GM04504 (cell line): ENCODE results near the gene FAM20C.

Source experiments
- DNase-seq: peaks from one replicate; pipeline ENCODE4 v3.0.0-alpha.2; 2012; ENCODE audit warnings: low read depth

FAM20C gene

DNA sequence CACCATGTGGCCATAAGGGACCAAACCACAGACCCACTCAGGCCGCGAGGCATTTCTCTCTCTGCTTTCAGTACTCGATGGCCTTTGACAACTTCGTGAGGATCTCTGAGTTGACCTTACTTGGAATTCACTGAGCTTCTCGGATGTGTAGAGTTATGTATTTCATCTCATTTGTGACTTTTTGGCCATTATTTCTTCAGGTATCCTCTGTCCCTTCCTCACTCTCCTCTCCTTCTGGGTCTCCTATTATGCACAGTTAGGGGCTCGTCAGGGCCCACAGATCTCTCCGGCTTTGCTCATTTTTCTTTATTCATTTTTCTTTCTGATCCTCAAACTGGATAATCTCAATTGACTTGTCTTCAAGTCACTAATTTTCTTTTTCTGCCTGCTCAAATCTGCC is 81.0 kb downstream of the FAM20C start:
- DNase-seq: no peak

DNA sequence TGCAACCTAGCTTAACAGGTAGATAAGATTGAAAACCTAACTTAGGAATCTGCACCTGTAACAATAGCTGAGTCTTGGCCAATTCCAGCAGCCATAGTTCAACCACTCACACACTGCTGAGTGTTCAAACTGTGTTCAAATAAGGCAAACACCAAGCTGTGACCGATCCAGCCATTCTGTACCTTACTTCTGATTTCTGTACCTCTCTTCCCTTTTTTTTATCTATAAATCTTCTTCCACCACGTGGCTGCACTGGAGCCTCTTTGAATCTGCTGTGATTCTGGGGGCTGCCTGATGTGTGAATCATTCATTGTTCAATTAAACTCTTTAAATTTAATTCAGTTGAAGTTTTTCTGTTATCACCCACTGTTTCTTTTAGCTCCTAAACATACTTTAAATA is 81.9 kb downstream of the FAM20C start:
- DNase-seq: no peak

DNA sequence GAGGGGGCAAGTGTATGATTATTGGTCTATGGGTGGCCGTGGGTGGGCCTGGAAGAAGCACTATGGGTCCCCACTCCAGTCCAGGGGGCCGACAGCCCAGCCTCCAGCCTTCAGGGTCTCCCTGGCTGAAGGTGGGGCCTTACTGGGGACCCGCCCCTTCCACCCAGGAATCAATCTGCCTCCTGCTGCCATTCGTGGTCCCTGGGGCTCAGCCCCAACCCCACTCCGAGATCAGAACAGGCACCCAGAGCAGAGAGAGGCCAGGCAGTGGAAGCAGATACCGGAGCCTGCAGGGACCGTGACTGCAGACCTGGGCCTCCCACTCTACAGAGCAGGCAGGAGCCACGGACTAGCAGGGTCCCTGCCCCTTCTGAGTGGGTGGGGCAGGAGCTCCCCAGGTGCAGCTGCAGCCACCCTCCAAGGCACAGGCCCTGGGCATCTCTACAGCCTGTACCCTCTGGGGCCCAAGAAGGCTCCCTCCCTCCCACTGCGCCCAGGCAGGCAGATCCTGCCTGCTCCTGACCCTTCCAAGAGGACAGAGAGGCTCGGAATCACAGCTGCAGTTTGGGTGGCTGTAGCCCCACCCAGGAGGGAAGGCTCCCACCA is 84.0 kb downstream of the FAM20C start:
- no peak for DNase-seq

DNA sequence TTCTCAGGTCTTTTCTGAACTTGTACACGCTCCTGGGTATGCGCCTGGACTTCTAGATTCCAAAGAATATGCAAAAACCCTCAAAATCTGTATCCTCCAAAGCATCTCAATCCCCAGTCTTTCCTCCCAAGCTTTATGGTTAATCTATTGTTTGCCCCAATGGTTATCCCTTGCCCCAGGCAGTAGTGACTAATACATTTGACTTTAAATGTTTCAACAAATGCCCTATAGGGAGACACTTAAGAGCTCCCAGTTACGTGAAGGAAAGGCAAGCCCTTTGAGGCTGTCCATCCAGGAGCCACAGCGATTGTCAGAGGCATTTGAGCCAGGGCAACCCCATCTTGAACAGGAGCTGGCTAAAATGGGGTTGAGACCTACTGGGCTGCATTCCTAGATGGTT is 84.9 kb downstream of the FAM20C start:
- DNase-seq: no peak

DNA sequence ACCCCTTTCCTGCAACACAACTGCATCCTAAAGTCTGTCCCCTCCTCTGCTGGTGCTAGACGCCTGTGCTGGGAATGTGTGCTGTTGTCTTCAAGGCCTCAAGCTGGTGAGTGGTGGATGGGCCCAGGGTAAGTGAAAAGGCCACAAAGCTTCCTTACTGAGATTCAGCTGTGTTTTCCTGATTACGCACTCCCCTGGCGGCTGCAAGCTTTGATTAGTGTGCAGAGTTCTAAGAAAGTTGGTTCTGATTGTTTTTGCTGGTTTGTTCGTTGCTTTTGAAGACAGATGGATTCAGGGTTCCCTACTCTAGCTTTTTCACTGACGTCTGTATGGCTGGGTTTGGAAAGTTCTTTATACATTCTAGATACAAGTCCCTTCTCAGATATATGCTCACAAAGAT is 85.7 kb downstream of the FAM20C start:
- no peak for DNase-seq

DNA sequence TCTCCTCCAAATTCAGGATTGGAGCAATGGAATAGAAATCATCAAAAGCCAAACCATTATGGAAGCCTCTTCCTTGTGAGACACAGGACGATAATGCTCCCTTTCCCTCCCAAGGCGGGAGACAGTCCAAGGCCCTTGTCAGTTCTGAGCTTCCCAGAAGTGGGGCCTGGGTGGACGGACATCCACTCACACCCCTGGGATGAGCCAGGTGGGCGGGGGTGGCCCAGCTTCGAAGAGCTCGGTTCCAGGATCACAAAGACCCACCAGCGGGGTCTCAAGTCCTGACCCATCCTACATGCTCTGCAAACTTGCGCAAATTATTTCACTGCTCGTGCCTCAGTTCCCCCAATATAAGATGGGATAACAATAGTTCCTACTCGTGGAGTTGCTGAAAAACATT is 87.5 kb downstream of the FAM20C start:
- DNase-seq: no peak

DNA sequence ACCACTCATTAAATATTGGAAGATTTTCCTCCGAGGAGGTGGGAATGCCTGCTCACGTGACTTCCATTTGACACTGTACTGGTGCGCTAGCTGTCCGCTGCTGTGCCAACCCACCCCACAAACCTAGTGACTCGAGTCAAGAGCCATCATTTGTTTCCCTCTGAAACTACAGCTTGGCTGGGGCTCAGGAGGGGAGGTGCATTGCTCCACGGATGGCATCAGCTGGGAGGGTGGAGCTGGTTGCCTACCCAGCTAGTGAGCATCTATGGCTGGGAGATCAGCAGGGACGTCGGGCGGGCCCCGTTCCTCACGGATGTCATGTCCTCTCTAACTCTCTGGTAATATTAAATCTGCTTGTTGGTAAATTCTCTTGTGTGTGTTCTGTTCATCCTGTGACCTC is 88.1 kb downstream of the FAM20C start:
- DNase-seq: no peak

DNA sequence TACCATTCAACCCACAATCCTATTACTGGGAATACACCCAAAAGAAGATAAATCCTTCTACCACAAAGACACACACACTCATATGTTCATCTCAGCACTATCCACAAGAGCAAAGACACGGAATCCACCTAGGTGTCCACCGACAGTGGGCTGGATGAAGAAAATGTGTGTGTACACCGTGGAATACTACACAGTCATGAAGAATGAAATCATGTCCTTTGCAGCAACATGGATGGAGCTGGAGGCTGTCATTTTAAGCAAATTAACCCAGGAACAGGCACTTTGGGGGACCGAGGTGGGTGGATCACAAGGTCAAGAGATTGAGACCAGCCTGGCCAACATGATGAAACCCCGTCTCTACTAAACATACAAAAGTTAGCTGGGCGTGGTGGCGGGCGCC is 89.3 kb downstream of the FAM20C start:
- no peak for DNase-seq

DNA sequence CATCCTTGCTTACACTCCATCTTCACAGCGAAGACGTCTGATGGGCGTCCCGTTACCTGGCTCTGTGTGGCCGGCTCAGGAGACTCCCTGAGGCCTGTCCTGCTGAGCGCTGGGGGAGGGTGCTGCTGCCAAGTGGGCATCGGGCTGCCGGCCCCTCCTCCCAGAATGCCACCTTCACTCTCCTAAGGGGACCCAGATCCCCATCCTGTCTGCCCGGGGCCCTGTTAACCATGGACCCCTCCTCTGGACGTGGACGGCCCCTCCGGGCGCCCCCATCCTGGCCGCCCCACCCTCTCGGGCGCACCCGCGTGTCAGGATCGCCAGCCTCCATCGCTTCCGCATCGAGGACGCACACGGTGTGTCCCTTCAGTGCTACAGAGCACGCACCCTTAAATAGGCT is 90.2 kb downstream of the FAM20C start:
- DNase-seq: no peak

DNA sequence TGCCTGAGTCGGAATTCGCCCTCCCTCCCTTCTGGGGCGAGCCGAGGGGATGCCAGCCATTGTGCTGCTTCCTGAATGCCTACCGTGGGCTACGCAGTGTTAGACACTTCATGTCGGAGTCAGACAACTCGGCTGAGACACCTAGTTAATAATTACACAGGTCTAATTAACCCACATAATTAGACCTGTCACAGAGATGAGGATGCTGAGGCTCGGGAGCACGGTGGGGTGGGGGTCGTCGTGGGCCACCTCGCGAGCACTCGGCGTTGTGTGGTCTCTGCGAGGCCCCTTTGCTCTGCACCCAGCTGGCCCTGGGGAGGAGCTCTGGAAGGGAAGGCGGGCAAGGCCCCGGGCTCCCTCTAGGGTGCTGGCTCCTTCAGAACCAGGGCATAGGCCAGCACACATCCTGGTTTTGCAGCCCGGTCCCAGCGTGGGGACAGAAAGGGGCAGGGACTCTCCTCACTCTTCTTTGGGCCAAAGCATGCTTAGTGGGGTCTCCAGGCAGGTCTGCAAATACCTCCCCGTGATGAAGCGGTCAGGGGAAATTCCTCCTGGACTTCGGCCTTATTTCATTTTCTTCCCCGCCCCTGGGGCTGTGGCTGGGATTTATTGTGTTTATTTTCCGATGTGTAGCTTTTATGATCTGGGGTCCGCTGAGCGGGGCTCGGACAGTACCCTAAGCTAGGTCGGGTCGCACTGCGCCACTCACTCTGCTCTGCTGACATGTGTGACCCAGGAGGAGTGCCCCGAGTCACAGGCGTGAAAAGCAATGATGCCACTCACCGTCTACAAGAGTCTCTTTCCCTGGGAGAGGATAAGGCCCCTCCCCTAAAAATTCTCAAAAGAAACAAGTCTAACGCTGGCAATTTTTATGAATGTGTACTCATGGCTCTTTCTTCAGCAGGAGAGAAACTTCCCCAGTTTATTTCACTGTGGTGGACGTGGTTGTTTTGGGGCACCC is 92.7 kb downstream of the FAM20C start:
- DNase-seq: no peak

DNA sequence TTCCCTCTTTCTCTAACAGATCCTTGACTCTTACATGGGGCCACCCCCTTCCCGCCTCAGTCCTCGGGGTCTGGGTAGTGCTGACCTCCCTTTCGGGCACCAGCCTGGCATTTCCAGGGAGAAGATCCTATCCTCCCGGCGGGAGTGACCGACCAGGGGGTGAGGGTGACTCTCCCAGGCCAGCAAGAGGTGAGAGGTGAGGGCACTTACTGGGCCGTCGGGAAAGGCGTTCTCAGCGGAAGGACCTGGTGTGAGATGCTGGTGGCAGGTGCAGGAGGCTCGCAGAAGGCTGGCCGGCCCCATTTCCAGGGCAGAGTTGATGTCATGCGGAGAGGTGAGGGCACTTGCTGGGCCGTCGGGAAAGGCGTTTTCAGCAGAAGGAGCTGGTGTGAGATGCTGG is 93.4 kb downstream of the FAM20C start:
- no peak for DNase-seq

DNA sequence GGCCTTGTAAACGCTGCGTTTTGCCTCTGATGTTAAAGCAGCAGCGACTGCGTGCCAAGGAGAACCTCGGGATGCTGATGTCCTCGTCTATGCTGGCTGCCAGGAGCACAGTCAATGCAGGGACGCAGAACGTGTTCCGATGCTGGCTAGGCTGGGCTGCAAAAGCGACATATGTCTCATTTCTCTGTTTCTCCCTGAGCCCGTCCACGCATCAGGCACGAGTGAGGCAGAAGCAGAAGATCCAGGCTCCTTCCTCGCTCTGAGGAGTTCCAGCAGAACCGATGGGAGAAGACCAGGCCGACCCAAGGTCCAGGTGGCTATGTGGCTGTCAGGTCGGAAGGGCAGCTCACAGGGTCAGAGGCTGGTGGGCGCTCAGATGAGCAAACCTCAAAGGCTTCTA is 93.9 kb downstream of the FAM20C start:
- no peak for DNase-seq

DNA sequence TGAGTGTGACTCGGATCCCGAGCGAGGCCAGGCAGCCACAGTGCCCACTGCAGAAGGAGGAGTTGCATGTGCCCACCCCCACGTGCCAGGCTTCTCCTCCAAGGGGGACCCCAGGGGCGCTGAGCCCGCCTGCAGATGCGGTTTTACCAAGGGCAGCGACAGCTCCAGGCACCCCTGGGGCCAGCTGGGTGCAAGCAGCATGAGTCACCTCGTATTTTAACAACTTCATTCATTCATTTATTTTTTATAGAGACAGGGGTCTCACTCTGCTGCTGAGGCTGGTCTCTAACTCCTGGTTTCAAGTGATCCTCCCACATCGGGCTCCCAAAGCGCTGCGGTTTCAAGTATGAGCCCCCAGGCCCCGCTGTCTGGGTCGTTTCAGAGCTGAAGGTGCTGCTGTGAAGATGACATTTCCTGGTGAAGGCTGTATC is 96.3 kb downstream of the FAM20C start:
- no peak for DNase-seq

DNA sequence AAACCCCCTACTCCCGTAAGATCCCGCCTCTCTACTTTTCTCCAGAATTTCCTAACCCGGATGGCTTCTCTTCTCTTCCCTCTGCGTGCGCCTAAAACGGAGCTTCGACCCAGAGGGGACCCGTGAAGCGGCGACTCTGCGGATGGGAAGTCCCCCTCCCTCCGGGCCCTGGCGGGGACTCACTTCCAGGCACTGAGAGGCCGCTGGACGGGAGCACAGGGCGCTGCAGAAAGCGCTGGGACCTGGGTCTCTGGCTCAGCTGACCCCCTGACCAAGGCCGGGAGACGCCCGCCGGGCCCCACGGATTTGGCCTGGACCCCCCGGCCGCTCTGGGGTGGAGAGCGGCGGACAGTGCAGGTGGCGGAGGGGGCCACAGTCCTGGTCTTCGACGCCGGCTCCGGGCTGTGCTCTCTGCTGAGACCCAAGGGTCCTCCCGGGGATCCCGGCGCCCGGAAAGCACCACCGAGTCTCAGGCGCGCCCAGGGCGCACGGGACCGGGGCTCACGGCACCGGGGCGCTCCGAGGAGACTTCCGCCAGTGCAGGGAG is 96.9 kb downstream of the FAM20C start:
- no peak for DNase-seq

DNA sequence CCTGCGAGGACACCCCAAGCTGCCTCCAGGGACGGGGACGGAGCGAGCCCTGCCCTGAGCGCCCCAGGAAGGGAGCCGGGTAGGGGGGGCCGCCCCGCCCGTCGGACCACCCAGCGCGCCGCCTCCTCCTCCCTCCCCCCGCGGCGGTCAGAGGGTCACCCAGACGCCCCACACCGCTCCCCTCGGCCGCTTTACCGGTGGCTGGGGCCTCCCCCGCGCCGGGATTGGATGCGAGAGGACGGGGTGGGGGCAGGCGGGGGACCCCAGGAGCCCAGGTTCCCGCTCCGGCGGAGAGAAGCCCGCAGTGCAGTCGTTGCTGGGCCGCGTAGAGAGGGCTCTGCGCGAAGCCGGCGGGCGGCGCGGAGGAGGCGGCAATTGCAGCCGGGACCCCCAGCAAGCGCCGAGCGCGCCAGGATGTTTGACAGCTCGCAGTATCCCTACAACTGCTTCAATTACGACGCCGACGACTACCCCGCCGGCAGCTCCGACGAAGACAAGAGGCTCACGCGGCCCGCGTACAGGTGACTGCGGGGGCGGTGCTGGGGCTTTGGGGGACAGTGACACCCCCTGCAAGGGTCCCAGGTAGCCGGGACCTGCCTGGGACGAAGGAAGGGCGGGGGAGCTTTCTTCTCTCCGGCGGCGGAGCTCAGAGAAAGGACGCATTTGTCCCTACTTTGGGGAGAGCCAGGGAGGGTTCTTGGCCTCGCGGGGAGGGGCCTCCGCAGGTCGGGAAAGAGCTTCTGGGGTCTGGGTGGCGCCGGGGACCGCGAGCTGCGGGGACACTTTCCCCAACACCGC is 97.6 kb downstream of the FAM20C start, which contains the start of gene FOXL3:
TSS of gene FOXL3 (plus strand) at position 415 of the 798 bp plus-strand sequence. CDS start at position 415, 0 bp downstream.
- DNase-seq: no peak

DNA sequence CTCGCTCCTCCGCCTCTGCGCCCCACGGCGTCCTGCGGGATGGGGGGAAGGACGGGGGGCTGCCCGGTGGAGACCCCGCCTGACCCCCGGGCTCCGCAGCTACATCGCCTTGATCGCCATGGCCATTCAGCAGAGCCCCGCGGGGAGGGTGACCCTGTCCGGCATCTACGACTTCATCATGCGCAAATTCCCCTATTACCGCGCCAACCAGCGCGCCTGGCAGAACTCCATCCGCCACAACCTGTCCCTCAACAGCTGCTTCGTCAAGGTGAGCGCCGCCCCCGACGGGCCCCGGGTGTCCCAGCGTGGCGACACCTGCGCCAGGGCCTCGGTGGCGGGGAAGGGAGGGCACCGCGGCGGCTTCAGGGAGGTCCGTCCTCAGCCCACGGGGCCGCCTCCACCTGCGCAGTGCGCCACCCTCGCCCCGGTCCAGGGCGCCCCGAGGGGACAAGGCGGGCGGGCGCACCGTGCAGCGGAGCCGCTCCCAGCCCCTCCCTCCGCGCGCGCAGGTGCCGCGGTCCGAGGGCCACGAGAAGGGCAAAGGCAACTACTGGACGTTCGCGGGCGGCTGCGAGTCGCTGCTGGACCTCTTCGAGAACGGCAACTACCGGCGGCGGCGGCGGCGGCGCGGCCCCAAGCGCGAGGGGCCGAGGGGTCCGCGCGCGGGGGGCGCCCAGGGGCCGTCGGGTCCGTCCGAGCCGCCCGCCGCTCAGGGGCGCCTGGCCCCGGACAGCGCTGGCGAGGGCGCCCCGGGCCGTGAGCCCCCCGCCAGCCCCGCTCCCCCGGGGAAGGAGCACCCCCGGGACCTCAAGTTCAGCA is 98.4 kb downstream of the FAM20C start:
- DNase-seq: no peak

DNA sequence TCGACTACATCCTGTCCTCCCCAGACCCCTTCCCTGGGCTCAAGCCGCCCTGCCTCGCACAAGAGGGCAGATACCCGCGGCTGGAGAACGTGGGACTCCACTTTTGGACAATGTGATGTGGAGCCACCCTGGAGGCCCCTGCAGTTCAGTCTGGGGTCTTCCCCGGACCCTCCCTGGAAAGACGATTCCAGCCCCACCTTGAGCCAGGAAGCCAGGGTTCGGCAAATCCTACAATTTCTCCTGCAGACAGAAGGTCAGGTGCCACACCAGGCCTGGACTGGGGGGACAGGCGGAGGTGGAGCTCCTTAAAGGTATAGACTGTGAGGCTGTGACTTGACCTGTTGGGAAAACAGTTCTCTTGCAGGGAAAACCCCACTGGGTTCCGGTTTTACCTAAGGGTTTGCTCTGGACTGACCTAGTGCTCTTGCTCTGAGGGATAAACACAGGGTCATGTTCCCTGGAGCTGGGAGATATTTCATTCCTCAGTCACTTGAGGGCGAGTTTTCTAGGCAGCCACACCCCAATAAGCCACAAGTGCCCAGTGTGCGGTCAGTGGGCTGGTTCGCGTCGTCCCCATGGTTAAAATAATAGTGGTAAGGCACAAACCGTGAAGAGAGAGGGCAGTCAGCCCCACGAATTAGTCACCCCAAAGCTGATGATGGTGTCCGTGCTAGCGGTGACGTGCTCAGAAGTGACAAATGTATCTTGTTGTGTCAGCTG is 99.2 kb downstream of the FAM20C start:
- DNase-seq: no peak

DNA sequence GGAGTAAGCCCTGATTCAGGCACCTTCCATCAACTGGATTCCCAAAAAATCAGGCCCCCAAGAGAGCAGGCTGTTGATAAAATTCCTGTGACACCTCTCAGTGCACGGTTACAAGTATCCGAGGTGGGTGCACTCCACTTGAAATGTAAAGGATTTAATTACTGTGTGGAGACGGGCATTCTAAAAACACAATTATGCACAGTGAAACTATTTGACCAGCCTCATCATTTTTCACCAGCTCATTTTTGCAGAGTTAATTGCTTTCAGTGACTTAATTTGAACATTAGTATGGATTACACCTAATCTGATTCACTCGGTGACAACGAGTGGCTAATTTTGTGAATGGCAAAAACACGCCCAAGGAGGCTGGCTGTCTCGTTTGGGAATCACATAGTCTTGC is 99.9 kb downstream of the FAM20C start:
- DNase-seq: no peak

DNA sequence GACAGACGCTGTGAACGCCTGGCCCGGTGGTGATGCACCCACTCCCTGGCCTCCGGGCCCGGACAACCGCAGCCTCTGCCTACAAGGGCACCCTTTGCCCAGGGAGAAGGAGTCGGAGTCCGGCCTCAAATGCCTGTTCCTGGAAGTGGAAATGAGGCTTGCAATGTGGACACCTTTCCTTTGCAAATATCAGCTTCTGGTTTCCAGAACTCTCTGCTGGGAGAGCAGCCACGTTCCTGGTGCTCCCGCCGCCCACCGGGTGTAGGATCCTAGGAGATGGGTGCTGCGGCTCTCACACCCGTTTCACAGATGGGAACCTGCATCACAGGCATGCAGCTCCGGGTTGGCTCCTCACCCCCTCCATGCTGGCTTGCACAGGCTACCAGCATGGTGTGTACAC is 100.5 kb downstream of the FAM20C start:
- no peak for DNase-seq

DNA sequence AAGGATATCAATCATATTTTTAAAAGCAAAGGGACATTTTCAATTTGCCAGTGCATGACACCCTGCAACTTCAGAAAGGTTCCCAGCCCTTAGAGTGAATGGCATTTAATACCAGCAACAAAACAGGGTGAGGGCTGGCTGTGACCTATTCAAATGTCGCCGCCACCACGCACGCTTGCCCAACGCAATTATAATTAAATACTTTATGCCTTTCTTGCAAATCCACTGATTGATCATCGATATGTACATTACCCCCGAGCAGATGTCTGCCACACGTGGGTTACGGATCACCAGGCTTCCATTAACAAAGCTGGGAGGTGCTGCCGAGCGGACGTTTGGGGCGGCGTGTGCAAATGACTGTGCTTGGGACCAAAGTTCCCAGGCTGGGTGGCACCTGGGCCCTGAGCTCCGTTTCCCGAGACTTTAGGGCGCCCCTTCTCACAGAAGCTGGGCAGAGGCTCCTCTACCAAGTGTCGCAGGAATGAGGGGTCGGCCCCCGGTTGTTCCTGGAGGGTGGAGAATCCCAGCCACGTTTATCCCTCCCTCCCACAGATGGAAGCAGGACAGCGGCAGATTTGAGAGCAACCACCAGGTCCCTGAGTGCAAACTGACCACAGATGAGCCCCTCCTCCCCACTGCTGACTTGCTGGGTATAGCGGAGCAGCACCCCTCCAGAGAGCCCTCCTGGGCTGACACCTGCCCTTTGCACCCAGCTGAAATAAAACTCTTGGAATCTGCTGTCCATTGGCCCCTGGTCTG is 101.5 kb downstream of the FAM20C start:
- DNase-seq: no peak
